Measurements from ENCODE around the gene DSCAML1.

- no peak for TF ChIP-seq CTCF (conservative IDR thresholded peaks at IDR 0.05; ENCODE audit: low read depth, low read length)
- TF ChIP-seq EZH2phosphoT487 (IDR thresholded peaks at IDR 0.05; ENCODE audit: borderline replicate concordance, low read length) = no peak
Observed at GRCh38 chr11:117684731-117685130, 112.3 kb downstream of the DSCAML1 start.
